B cell (primary cell): Measurements from ENCODE around the gene MAP3K19. TPM values are rescaled to one million over a fixed set of nuclear protein-coding genes. Genes with fewer than 3 reads are reported as not detected.
"Not testable (repeated sequence)": the region's sequence is repeated elsewhere in the genome, so short reads cannot be mapped to it uniquely, and the experiment has no call there.

Experiments
- ATAC-seq: fragments of 200-7000 bp; cut with Tn5 transposase; one replicate; pipeline ENCODE4 v1.10.0; 2021; ENCODE audit warnings: low read depth, mild to moderate bottlenecking, moderate number of reproducible peaks, moderate library complexity
- CTCF ChIA-PET: fragments of 350-600 bp; sonication (Branson Sonifier 250); formaldehyde crosslinking; loops from one replicate; lab custom pipeline; 2021; ENCODE audit warnings: antibody characterized with exemption, inconsistent platforms; lab: Charles Lee
- POLR2A ChIA-PET: fragments of 350-600 bp; sonication (Branson Sonifier 250); formaldehyde crosslinking; loops from one replicate; lab custom pipeline; 2021; ENCODE audit warnings: antibody characterized with exemption; lab: Charles Lee
- DNase-seq: peaks from one replicate; pipeline ENCODE4 v3.0.0; 2013
- H2AFZ ChIP-seq: 2 replicates; pipeline ENCODE4 v1.6.1; 2012; ENCODE audit warnings: mild to moderate bottlenecking, low read depth, low read length; ENCODE audit not compliant: insufficient read depth, poor library complexity, severe bottlenecking
- H3K27ac ChIP-seq, 2 donors: 1 replicate in 1 of 2; 2 replicates in 1 of 2; pipeline ENCODE4 v1.5.1; 2012 to 2013; ENCODE audit warnings: low read length in 2 of 2, mild to moderate bottlenecking in 2 of 2, moderate library complexity in 1 of 2
- H3K27me3 ChIP-seq, 4 experiments: fragments of 200-600 bp in 1 of 4; sonication (generic) in 1 of 4; replicated peaks in 1 of 4; 1 replicate in 2 of 4; 2 replicates in 2 of 4; pipeline versions ENCODE4 v1.6.1 to v1.7.0; 2013 to 2016; ENCODE audit warnings: low read length in 3 of 4, mild to moderate bottlenecking in 2 of 4, mixed read lengths in 1 of 4, moderate library complexity in 1 of 4; ENCODE audit not compliant: insufficient read depth in 4 of 4, control insufficient read depth in 3 of 4; ENCODE audit errors: control extremely low read depth in 1 of 4
- H3K36me3 ChIP-seq, 2 experiments: replicated peaks in 1 of 2; 1 replicate in 1 of 2; 2 replicates in 1 of 2; pipeline versions ENCODE4 v1.6.1 to v1.7.1; 2013; ENCODE audit warnings: low read length in 1 of 2; ENCODE audit not compliant: insufficient read depth in 2 of 2, control insufficient read depth in 1 of 2; ENCODE audit errors: control extremely low read depth in 1 of 2, extremely low read depth in 1 of 2
- H3K4me1 ChIP-seq, 2 donors: fragments of 200-600 bp in 1 of 2; sonication (generic) in 1 of 2; 1 replicate in 1 of 2; 2 replicates in 1 of 2; pipeline versions ENCODE4 v1.5.1 to v1.6.1; 2013 to 2017; ENCODE audit warnings: low read length in 2 of 2; ENCODE audit not compliant: control insufficient read depth in 2 of 2, insufficient read depth in 2 of 2
- H3K4me2 ChIP-seq: replicated peaks from 2 replicates; pipeline ENCODE3; 2012; ENCODE audit warnings: mild to moderate bottlenecking, low read depth, low read length; ENCODE audit not compliant: poor library complexity, severe bottlenecking
- H3K4me3 ChIP-seq, 5 experiments: fragments of 200-600 bp in 1 of 5; sonication (generic) in 1 of 5; 1 replicate in 3 of 5; 2 replicates in 2 of 5; pipeline versions ENCODE4 v1.5.1 to v1.7.0; 2011 to 2016; ENCODE audit warnings: low read length in 4 of 5, mild to moderate bottlenecking in 4 of 5, low read depth in 2 of 5, control low read depth in 1 of 5, moderate library complexity in 1 of 5; ENCODE audit not compliant: insufficient read depth in 1 of 5; ENCODE audit errors: control extremely low read depth in 1 of 5, extremely low read depth in 1 of 5
- H3K79me2 ChIP-seq: fragments of 200-600 bp; sonication (generic); one replicate; pipeline ENCODE4 v1.6.0; 2016; ENCODE audit warnings: low read length; ENCODE audit not compliant: control insufficient read depth, insufficient read depth
- H3K9ac ChIP-seq: fragments of 200-600 bp; sonication (generic); 2 replicates; pipeline ENCODE4 v1.6.1; 2017; ENCODE audit warnings: mild to moderate bottlenecking, low read length, moderate library complexity
- H3K9me3 ChIP-seq, 3 donors: one replicate each; pipeline versions ENCODE4 v1.6.1 to v1.7.1; 2013; ENCODE audit warnings: low read length in 2 of 3; ENCODE audit not compliant: control insufficient read depth in 2 of 3, insufficient read depth in 1 of 3; ENCODE audit errors: control extremely low read depth in 1 of 3
- H4K20me1 ChIP-seq: 2 replicates; pipeline ENCODE4 v1.6.0; 2012; ENCODE audit warnings: mild to moderate bottlenecking, low read length; ENCODE audit not compliant: insufficient read depth, control insufficient read depth, poor library complexity, severe bottlenecking
- H3K27ac Mint-ChIP-seq: one replicate; pipeline ENCODE4 v1.8.0; 2021; ENCODE audit warnings: mixed read lengths
- H3K27me3 Mint-ChIP-seq: one replicate; pipeline ENCODE4 v1.8.0; 2021; ENCODE audit warnings: mixed read lengths
- H3K4me1 Mint-ChIP-seq: one replicate; pipeline ENCODE4 v1.8.0; 2021; ENCODE audit warnings: mixed read lengths
- H3K4me3 Mint-ChIP-seq: one replicate; pipeline ENCODE4 v1.8.0; 2021; ENCODE audit warnings: mixed read lengths
- H3K9me3 Mint-ChIP-seq: one replicate; pipeline ENCODE4 v1.8.0; 2022; ENCODE audit warnings: mixed read lengths; ENCODE audit not compliant: insufficient read depth
- CTCF ChIP-seq: fragments of 200-600 bp; IDR thresholded peaks from one replicate; pipeline ENCODE4 v1.8.0; 2022; ENCODE audit warnings: antibody characterized with exemption, mild to moderate bottlenecking
- EZH2 ChIP-seq: IDR thresholded peaks from 2 replicates; pipeline ENCODE4 v1.6.1; 2012; ENCODE audit warnings: borderline replicate concordance, low read depth, mild to moderate bottlenecking, moderate library complexity, low read length; ENCODE audit not compliant: insufficient read depth, poor library complexity, severe bottlenecking
- WGBS: methylation state at CpG from one replicate; pipeline ENCODE4 v1.1.5; 2013; ENCODE audit warnings: missing lambda C conversion rate; ENCODE audit not compliant: insufficient coverage; 5-methylcytosine and 5-hydroxymethylcytosine counted together
- intact Hi-C: fragments of 100-400 bp; cut with micrococcal nuclease; formaldehyde crosslinking; loops from one replicate; pipeline ENCODE4 v1.10.0; 2022
- polyA plus RNA-seq: library from polyadenylated mRNA; depleted of rRNA; stranded (reverse); fragments of >200 nt; gene quantifications from 2 replicates; pipeline ENCODE4 v1.2.3, GENCODE V29; 2012
- total RNA-seq, 2 donors: library from RNA; stranded (reverse); fragments of 120-200 nt in 1 of 2; gene quantifications; 1 replicate in 1 of 2; 2 replicates in 1 of 2; pipeline versions ENCODE4 v1.2.3 to v1.2.4, GENCODE V29; 2013 to 2022

MAP3K19 gene
- total and polyA plus RNA-seq, 2 donors (not counting 1 experiment from before 2014, with no cell fraction given), result 0.46 TPM; not detected in 1

GRCh38 chr2:134973241-134974138, 73.8 kb downstream of the MAP3K19 start:
- no peaks in the 10 kb centered on the region for H3K4me1 ChIP-seq
- WGBS, result no CpG with 5 or more reads among the region's 2 CpGs
- H3K4me3 ChIP-seq, result no peak overlapping the region
- no peak for DNase-seq
- Mint-ChIP-seq H3K9me3 (peaks cover 24% of the 10 kb centered on the region), H3K27me3 (peaks cover 4% of the 10 kb centered on the region), H3K4me1 (no peaks in the 10 kb centered on the region), H3K27ac (no peak overlapping the region), H3K4me3 (no peak overlapping the region)
- no peak overlapping the region for H3K4me2 ChIP-seq
- no peaks in the 10 kb centered on the region for H4K20me1 ChIP-seq
- peaks cover 10 to 26% (median 21%) of the 10 kb centered on the region in 3 donors for H3K9me3 ChIP-seq
- no peak overlapping the region for H3K9ac ChIP-seq
- no peak overlapping the region for H3K27ac ChIP-seq
- H3K36me3 ChIP-seq, result no peaks in the 10 kb centered on the region
- TF ChIP-seq CTCF (no peak), EZH2 (no peak)
- no peaks in the 10 kb centered on the region for H3K27me3 ChIP-seq
- CTCF ChIA-PET, result no interaction called here
- POLR2A ChIA-PET, result no interaction called here
- H2AFZ ChIP-seq, result no peak overlapping the region
- no peaks in the 10 kb centered on the region for H3K79me2 ChIP-seq
- intact Hi-C loops, result no loop called here
- ATAC-seq, result no peak

GRCh38 chr2:134967166-134967565, 80.1 kb downstream of the MAP3K19 start:
- H3K4me3 ChIP-seq, H3K9ac ChIP-seq, H3K4me1 Mint-ChIP-seq, H2AFZ ChIP-seq, H3K36me3 ChIP-seq, H3K27me3 Mint-ChIP-seq, H3K4me3 Mint-ChIP-seq, H3K4me1 ChIP-seq, DNase-seq, H3K9me3 Mint-ChIP-seq, H3K9me3 ChIP-seq, H3K27ac ChIP-seq, H3K27me3 ChIP-seq, H3K4me2 ChIP-seq, CTCF ChIA-PET, H3K79me2 ChIP-seq, H4K20me1 ChIP-seq, POLR2A ChIA-PET, H3K27ac Mint-ChIP-seq, ATAC-seq, intact Hi-C loops: not testable (repeated sequence)
- 41% methylated on average over 8 of the region's 10 CpGs for WGBS
